ENCODE results near the gene SAMD4A.

Gene SAMD4A

GRCh38 chr14:54629183-54629582 lies 62.3 kb downstream of the SAMD4A start:
- no peak for DNase-seq (ENCODE audit: low read depth in 2 of 2, low spot score in 1 of 2)

GRCh38 chr14:54629635-54630360 lies 62.9 kb downstream of the SAMD4A start:
- DNase-seq (ENCODE audit: low read depth in 2 of 2, low spot score in 1 of 2) = no peak

- no peak for DNase-seq (ENCODE audit: low read depth in 2 of 2, low spot score in 1 of 2)
These were observed 64.1 kb downstream of the SAMD4A start for GRCh38 chr14:54631016-54631415.

GRCh38 chr14:54632452-54632851 lies 65.5 kb downstream of the SAMD4A start:
- DNase-seq (ENCODE audit: low read depth in 2 of 2, low spot score in 1 of 2) = no peak

- no peak for DNase-seq (ENCODE audit: low read depth in 2 of 2, low spot score in 1 of 2)
These were observed 66.1 kb downstream of the SAMD4A start for GRCh38 chr14:54633076-54633475.

GRCh38 chr14:54637270-54638134 lies 70.6 kb downstream of the SAMD4A start:
- DNase-seq (ENCODE audit: low read depth in 2 of 2, low spot score in 1 of 2) = no peak

GRCh38 chr14:54638135-54638446 lies 71.2 kb downstream of the SAMD4A start:
- no peak for DNase-seq (ENCODE audit: low read depth in 2 of 2, low spot score in 1 of 2)

GRCh38 chr14:54639611-54640010 lies 72.7 kb downstream of the SAMD4A start:
- no peak for DNase-seq (ENCODE audit: low read depth in 2 of 2, low spot score in 1 of 2)

- DNase-seq (ENCODE audit: low read depth in 2 of 2, low spot score in 1 of 2) = no peak
These were observed 73.6 kb downstream of the SAMD4A start for GRCh38 chr14:54640506-54640905.

- DNase-seq (ENCODE audit: low read depth in 2 of 2, low spot score in 1 of 2) = no peak
These were observed 75.2 kb downstream of the SAMD4A start for GRCh38 chr14:54642121-54642520.

GRCh38 chr14:54642801-54643695 lies 76.1 kb downstream of the SAMD4A start:
- no peak for DNase-seq (ENCODE audit: low read depth in 2 of 2, low spot score in 1 of 2)

GRCh38 chr14:54643696-54644176 lies 76.8 kb downstream of the SAMD4A start:
- no peak for DNase-seq (ENCODE audit: low read depth in 2 of 2, low spot score in 1 of 2)

GRCh38 chr14:54645639-54646038 lies 78.7 kb downstream of the SAMD4A start:
- DNase-seq (ENCODE audit: low read depth in 2 of 2, low spot score in 1 of 2) = no peak

GRCh38 chr14:54646626-54647025 lies 79.7 kb downstream of the SAMD4A start:
- no peak for DNase-seq (ENCODE audit: low read depth in 2 of 2, low spot score in 1 of 2)

- DNase-seq (ENCODE audit: low read depth in 2 of 2, low spot score in 1 of 2) = no peak
These were observed 80.5 kb downstream of the SAMD4A start for GRCh38 chr14:54647378-54647777.

GRCh38 chr14:54649056-54649455 lies 82.1 kb downstream of the SAMD4A start:
- DNase-seq (ENCODE audit: low read depth in 2 of 2, low spot score in 1 of 2) = no peak

GRCh38 chr14:54650331-54650958 lies 83.5 kb downstream of the SAMD4A start:
- no peak for DNase-seq (ENCODE audit: low read depth in 2 of 2, low spot score in 1 of 2)

GRCh38 chr14:54650959-54651351 lies 84.0 kb downstream of the SAMD4A start:
- no peak for DNase-seq (ENCODE audit: low read depth in 2 of 2, low spot score in 1 of 2)

- no peak for DNase-seq (ENCODE audit: low read depth in 2 of 2, low spot score in 1 of 2)
These were observed 84.7 kb downstream of the SAMD4A start for GRCh38 chr14:54651649-54652048.

- no peak for DNase-seq (ENCODE audit: low read depth in 2 of 2, low spot score in 1 of 2)
These were observed 85.3 kb downstream of the SAMD4A start for GRCh38 chr14:54652188-54652587.

- no peak for DNase-seq (ENCODE audit: low read depth in 2 of 2, low spot score in 1 of 2)
These were observed 85.7 kb downstream of the SAMD4A start for GRCh38 chr14:54652605-54653052.

Measured in stimulated activated CD8-positive, alpha-beta memory T cell treated with anti-CD3 and anti-CD28 coated beads, Interleukin-4, amount 100 ng/mL, for 1 hour (primary cell).